RWPE2 (cell line): ENCODE data around the gene ELAVL2.

Experiments used
- ATAC-seq: fragments of 200-7000 bp; cut with Tn5 transposase; 3 replicates; pipeline ENCODE4 v1.9.1; 2021; ENCODE audit warnings: low read depth
- DNase-seq: peaks from one replicate; pipeline ENCODE4 v3.0.0-alpha.2; 2020; ENCODE audit warnings: low spot score
- H3K27ac ChIP-seq: fragments of 450-650 bp; 2 replicates; pipeline ENCODE4 v1.5.1; 2017; ENCODE audit warnings: mild to moderate bottlenecking; ENCODE audit not compliant: poor library complexity, severe bottlenecking
- H3K27me3 ChIP-seq: fragments of 250-450 bp; sonication (Bioruptor Pico); 2 replicates; pipeline ENCODE4 v1.5.1; 2021; ENCODE audit warnings: mild to moderate bottlenecking, moderate library complexity; ENCODE audit not compliant: insufficient read depth, poor library complexity, severe bottlenecking
- H3K36me3 ChIP-seq: fragments of 250-450 bp; sonication (Bioruptor Pico); 2 replicates; pipeline ENCODE4 v1.5.1; 2020; ENCODE audit warnings: low read depth, mild to moderate bottlenecking, moderate library complexity
- H3K4me1 ChIP-seq: fragments of 250-450 bp; sonication (Bioruptor Pico); 2 replicates; pipeline ENCODE4 v1.5.1; 2021; ENCODE audit warnings: mild to moderate bottlenecking, moderate library complexity; ENCODE audit not compliant: insufficient read depth, poor library complexity, severe bottlenecking
- H3K4me3 ChIP-seq: fragments of 250-450 bp; sonication (Bioruptor Pico); 2 replicates; pipeline ENCODE4 v1.5.1; 2021; ENCODE audit warnings: mild to moderate bottlenecking, moderate library complexity; ENCODE audit not compliant: severe bottlenecking
- H3K9me3 ChIP-seq: fragments of 250-450 bp; sonication (Bioruptor Pico); 2 replicates; pipeline ENCODE4 v1.5.1; 2021; ENCODE audit warnings: mild to moderate bottlenecking, moderate library complexity; ENCODE audit not compliant: severe bottlenecking
- TF ChIP-seq, protein P1 (sequence below): fragments of 450-650 bp; IDR thresholded peaks from one replicate; pipeline ENCODE4 v1.5.1; 2017; ENCODE audit warnings: mild to moderate bottlenecking, moderate library complexity; ENCODE audit not compliant: poor library complexity, severe bottlenecking

The ELAVL2 gene

DNA sequence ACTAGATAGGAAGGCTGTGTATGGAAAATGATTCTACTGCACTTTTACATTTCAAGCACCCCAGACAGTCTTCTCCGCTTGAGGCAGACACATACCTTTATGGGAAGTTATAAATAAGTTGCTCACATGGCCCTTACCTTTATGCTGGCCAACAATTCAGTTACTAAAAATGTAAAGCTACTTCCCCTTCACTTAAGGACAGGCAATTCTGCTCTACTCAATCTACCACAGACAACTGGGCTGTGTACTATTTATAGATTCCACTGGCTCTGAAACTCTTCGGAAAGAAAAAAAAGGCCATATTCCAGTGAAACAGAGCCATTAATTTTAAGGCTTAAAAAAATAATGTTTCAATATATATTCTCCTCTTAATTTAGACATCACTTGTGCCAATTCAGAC, 59.4 kb downstream of the ELAVL2 start:
- Histone ChIP-seq H3K4me1 (peaks cover 55% of the 10 kb centered on the region), H3K36me3 (peaks cover 5% of the 10 kb centered on the region; the same call in 1 of the 2 replicates), H3K9me3 (no peaks in the 10 kb centered on the region), H3K27ac (peak overlapping the region; percentile 98), H3K4me3 (no peak overlapping the region), H3K27me3 (no peaks in the 10 kb centered on the region)
- TF ChIP-seq, protein P1, sequence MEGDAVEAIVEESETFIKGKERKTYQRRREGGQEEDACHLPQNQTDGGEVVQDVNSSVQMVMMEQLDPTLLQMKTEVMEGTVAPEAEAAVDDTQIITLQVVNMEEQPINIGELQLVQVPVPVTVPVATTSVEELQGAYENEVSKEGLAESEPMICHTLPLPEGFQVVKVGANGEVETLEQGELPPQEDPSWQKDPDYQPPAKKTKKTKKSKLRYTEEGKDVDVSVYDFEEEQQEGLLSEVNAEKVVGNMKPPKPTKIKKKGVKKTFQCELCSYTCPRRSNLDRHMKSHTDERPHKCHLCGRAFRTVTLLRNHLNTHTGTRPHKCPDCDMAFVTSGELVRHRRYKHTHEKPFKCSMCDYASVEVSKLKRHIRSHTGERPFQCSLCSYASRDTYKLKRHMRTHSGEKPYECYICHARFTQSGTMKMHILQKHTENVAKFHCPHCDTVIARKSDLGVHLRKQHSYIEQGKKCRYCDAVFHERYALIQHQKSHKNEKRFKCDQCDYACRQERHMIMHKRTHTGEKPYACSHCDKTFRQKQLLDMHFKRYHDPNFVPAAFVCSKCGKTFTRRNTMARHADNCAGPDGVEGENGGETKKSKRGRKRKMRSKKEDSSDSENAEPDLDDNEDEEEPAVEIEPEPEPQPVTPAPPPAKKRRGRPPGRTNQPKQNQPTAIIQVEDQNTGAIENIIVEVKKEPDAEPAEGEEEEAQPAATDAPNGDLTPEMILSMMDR, result no peak
- no peak for DNase-seq
- ATAC-seq, result no peak

DNA sequence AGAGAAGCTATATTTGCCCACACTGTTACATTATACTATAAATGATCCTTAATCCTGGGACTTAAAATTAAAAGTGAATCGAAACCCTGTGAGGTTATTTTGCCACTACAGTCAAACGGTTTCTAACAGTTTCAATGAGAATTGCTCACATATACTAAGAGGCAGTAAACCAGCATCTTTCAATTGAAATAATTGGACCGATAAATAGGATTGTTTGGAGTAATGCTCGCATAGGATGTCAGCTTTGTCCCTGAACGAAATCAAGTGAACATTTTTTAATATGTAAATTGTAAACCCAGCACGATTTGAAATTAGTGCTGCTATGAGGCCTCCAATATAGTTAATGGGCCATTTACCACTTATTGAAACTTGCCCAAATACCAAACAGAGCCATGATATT, 60.5 kb downstream of the ELAVL2 start:
- DNase-seq (no peak), ATAC-seq (no peak)
- peaks cover 44% of the 10 kb centered on the region for H3K4me1 ChIP-seq
- TF ChIP-seq, protein P1, result no peak
- H3K36me3 ChIP-seq, result peaks cover 13% of the 10 kb centered on the region
- no peaks in the 10 kb centered on the region for H3K9me3 ChIP-seq
- H3K27ac ChIP-seq, result no peak overlapping the region
- no peak overlapping the region for H3K4me3 ChIP-seq
- H3K27me3 ChIP-seq, result no peaks in the 10 kb centered on the region

DNA sequence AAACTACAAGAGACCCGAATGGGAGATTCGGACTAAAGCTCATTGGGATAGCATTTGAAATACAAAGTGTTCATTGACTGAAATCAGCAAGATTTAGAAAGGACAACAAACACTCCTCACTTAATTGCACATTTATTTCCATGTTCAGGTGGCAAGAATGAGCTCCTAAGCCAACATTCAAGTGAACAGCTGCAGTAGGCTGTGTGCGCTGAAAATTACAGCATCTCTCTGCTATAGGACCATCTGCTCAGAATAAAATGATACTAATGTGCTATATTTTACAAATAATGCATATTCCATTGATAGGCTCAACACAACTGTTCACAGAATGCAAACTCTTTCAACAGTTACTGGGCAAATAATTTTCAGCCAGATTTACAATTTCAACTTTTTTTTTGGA, 61.8 kb downstream of the ELAVL2 start:
- ATAC-seq (no peak), DNase-seq (no peak)
- TF ChIP-seq, protein P1, result no peak
- Histone ChIP-seq H3K27me3 (no peaks in the 10 kb centered on the region), H3K4me1 (peaks cover 33% of the 10 kb centered on the region), H3K4me3 (no peak overlapping the region), H3K36me3 (peaks cover 13% of the 10 kb centered on the region), H3K27ac (no peak overlapping the region), H3K9me3 (no peaks in the 10 kb centered on the region)

DNA sequence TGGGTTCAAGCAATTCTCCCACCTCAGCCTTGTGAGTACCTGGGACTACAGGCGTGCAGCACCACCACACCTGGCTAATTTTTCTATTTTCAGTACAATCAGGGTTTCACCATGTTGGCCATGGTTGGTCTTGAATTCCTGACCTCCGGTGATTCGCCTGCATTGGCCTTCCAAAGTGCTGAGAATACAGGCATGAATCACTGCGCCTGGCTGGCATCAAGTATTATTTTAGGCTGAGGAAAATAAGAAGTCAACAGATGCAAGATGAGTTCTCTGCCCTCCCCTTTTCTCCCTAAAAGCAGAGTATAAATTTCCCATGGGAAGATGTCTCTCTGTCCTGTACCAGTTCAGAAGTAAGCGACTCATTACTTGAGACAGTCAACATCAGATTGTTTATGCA, 71.5 kb downstream of the ELAVL2 start:
- TF ChIP-seq, protein P1, result no peak
- no peak overlapping the region for H3K4me3 ChIP-seq
- H3K27ac ChIP-seq, result no peak overlapping the region
- peaks cover 8% of the 10 kb centered on the region; the same call in 1 of the 2 replicates for H3K36me3 ChIP-seq
- DNase-seq (peak; percentile 51), ATAC-seq (peak; percentile 82)
- H3K4me1 ChIP-seq, result peaks cover 13% of the 10 kb centered on the region
- no peaks in the 10 kb centered on the region for H3K9me3 ChIP-seq
- H3K27me3 ChIP-seq, result no peaks in the 10 kb centered on the region

DNA sequence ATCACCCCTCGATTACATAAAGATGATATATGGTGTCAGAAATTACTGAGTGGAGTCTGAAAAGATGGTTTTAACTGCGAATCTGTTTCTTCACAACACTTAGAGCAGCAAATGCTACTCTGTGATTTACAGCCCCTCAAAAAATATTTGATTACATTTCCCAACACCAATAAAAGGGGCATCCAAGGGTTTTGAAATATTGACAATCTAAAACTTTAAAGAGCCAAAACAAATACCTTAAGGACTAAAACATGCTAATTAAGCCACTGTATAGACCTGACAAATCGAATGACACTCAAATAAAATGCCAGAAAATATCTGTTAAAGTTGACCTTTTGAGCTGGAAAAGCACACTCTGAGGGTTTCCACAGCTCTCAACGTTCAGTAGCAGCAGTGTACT, 73.2 kb downstream of the ELAVL2 start:
- Histone ChIP-seq H3K4me1 (peaks cover 21% of the 10 kb centered on the region), H3K9me3 (no peaks in the 10 kb centered on the region), H3K36me3 (peaks cover 5% of the 10 kb centered on the region; the same call in 1 of the 2 replicates), H3K4me3 (no peak overlapping the region), H3K27me3 (no peaks in the 10 kb centered on the region), H3K27ac (no peak overlapping the region)
- no peak for DNase-seq
- TF ChIP-seq, protein P1, result no peak
- no peak for ATAC-seq
